ENCODE data around the gene SFMBT1. TPM values are rescaled to one million over a fixed set of nuclear protein-coding genes. Genes with fewer than 3 reads are reported as not detected.

Gene SFMBT1
- total RNA-seq, 1 donor from 2014 or later, result 14.7 TPM

DNA sequence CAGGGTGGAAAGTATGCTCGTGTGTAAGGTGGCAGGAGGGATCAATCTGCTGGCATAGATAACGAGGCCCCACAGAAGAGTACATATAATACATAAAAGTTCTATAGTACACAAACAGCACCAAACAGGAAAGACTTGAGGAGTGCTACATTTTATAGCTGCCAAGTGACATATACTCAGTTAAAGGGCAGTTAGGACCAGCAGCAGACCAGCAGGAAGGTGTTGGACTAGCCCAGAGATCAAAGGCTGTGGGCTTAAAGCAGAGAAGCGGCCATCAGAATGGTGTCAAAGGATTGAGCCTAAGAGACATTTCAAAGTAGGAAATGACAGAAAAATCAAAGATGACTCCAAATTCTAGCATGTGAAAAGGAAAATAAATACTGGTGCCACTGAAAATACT is 34.5 kb downstream of the SFMBT1 start:
- intact Hi-C loops (cut with DNase I), result no loop called here
- no peak for DNase-seq (ENCODE audit: low spot score)

DNA sequence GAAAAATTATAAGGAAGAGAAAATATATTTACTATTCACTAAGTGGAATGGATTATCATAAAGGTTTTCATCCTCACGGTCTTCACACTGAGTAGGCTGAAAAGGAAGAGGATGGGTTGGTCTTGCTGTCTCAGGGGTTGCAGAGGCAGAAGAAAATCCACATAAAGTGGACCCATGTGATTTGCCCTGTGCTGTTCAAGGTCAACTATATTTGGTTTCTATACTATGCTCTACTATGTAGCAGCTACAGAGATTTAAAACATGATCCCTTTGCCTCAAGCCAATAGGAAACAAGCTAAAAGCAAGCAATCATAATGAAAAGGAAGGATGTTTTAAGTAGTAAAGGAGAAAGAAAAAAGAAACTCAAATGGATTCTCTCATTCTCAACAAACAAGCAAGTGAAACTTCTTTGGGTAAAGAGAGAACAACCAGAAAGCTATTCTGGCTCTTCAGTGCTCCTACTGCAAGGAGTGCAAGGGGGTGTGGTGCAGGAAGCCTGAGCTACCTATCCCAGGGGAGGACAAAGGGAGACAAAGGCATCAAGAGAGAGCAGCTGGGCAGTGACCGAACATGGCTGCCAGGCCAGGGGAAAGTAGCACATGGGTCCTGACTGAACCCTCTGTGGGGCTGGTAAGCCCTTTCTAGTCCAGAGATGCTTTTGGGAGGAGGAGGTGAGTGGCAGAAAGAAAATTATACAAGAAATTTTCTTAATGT is 35.9 kb downstream of the SFMBT1 start:
- intact Hi-C loops (cut with DNase I), result no loop called here
- no peak for DNase-seq (ENCODE audit: low spot score)

DNA sequence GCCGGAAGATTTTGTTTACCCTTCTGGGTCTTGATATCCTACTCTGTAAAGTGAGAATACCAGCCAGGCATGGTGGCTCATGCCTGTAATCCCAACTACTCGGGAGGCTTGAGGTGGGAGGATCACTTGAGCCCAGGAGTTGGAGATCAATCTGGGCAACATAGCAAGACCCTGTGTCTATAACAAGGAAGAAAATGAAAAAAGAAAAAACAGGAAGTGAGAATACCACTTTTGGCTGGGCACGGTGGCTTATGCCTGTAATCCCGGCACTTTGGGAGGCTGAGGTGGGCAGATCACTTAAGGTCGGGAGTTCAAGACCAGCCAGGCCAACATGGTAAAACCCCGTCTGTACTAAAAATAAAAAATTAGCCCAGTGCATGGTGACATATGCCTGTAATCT is 36.9 kb downstream of the SFMBT1 start:
- intact Hi-C loops (cut with DNase I), result no loop called here
- no peak for DNase-seq (ENCODE audit: low spot score)

DNA sequence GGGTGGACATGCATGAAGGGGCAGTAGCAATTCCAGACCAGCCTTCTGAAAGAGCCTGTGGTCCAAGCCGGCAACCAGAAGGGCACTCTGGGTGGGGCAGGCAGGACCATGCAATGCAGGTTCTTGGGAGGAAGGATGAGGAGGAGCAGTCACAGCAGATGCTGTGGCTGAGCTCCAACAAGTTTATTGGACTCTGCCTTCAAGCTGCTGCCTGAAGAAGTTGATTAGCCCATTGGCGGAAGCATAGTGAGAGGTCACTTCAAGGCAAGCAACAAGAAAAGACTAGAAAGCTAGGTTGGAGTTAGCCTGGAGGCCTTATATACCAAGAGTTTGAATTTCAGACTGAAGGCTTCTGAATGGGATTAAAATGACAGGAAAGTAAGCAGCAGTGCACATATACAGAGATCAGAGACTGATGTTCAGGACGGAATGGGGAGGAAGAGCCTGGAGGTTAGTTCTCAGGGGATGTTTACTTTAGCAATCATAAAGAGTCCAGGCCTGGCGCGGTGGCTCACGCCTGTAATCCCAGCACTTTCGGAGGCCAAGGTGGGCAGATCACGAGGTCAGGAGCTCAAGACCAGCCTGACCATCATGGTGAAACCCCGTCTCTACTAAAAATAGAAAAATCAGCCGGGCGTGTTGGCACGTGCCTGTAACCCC is 39.9 kb downstream of the SFMBT1 start:
- no peak for DNase-seq (ENCODE audit: low spot score)
- intact Hi-C loops (cut with DNase I), result no loop called here

DNA sequence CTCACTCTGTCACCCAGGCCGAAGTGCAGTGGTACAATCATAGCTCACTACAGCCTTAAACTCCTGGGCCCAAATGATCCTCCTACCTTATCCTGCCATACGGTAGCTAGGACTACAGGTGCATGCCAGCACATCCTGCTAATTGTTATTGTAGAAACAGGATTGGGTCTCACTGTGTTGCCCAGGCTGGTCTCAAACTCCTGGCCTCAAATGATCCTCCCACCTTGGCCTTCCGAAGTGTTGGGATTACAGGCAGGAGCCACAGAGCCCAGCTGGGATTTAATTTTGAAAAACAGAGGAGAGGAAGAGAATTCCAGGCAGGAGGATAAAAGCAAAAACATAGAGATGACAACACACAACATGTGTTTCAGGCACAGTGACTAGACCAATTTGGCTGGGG is 40.5 kb downstream of the SFMBT1 start:
- intact Hi-C loops (cut with DNase I), result no loop called here

DNA sequence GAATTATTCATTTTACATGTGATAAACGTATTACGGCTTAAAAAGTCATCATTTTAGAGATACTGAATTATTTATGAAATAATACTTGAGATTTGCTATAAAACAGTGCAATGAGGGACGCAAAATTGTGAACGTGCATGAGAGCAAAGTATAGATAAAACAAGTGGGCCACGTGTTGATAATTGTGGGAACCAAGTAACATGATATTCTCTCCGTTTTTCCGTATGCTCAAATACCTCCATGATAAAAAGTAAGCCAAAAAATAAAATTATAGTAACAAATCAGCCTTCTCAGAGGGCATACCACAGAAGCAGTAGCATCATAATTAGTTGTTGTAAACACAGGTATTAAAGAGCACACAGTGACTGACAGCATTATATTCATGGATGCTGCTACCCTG is 42.6 kb downstream of the SFMBT1 start:
- intact Hi-C loops (cut with DNase I), result no loop called here
- no peak for DNase-seq (ENCODE audit: low spot score)

More for the DNA sequence above, 40.5 kb downstream of the SFMBT1 start:
- DNase-seq (ENCODE audit: low spot score), result no peak

DNA sequence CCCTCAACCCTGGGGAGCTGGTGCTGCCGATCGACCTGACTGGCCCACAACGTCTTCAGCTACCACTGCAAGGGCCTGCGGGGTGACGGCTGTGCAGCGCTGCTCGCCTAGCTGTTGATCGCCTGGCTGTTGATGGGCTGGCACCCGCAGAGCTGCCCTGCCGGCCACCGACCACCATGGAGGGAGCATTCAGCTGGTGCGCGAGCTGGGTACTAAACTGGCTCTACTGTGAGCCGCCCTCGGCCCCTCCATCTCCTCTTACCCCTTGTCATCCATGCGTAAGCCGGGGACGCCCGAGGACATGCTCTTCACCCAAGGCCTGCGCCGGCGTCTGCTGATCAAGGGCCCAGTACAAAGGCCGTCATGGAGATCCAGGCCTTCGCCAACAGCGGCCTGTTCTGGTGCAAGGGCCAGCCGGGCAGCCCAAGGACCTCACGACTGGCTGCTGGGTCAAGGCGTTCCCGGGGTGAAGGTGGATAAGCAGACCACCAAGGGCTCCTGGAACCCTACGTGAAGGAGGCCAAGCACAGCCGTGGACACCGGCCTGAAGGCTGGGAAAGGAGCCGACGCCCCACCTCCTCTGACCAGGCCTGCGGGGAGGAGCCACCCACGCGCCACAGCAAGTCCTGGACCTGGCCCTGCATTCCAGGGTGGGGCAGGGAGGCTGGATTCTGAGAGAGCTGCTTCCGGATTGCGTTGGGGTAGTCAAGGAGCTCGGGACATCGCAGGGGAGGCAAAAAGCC is 46.9 kb downstream of the SFMBT1 start:
- no peak for DNase-seq (ENCODE audit: low spot score)
- intact Hi-C loops (cut with DNase I), result no loop called here

DNA sequence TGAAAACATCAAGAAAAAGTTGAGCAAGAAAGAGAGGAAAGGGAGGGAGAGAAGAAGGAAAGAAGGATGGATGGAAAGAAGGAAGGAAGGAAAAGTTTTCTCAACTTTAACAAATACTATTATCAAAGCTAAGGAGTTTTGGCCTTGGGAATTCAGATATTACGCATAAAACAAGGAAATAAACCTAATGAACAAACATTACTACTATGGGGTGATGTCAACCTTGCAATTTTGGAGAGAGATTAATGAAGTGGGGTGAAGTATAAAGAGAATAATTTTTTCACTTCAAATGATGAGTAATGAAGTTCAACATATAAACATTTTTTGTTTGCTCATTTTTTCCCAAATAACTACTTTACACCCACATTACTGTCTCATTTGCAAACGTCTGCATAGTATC is 55.2 kb downstream of the SFMBT1 start:
- DNase-seq (ENCODE audit: low spot score), result no peak
- intact Hi-C loops (cut with DNase I), result no loop called here

DNA sequence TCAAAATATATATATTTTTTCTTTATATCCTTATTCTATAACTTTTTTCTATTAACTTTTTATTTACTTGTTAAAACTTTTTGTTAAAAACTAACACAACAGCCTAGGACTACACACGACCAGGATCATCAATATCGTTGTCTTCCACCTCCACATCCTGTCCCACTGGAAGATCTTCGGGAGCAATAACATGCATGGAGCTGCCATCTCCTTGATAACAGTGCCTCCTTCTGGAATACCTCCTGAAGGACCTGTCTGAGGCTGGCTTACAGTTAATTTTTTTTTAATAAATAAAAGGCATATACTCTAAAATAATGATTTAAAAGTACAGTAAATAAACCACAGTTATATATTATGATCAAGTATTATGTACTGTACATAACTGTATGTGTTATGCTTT is 58.9 kb downstream of the SFMBT1 start:
- intact Hi-C loops (cut with DNase I), result no loop called here
- DNase-seq (ENCODE audit: low spot score), result no peak

DNA sequence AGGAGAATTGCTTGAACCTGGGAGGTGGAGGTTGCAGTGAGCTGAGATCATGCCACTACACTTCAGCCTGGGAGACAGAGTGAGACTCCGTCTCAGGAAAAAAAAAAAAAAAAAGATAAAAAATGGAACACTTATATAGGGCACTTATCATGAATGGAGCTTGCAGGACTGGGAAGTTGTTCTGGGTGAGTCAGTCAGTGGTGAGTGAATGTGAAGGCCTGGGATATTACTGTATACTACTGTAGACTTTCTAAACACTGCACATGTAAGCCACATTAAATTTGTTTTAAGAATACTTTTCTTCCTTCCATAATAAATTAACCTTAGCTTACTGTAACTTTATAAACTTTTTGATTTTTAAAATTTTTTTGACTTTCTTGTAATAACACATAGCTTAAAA is 59.8 kb downstream of the SFMBT1 start:
- DNase-seq (ENCODE audit: low spot score), result no peak
- intact Hi-C loops (cut with DNase I), result no loop called here

DNA sequence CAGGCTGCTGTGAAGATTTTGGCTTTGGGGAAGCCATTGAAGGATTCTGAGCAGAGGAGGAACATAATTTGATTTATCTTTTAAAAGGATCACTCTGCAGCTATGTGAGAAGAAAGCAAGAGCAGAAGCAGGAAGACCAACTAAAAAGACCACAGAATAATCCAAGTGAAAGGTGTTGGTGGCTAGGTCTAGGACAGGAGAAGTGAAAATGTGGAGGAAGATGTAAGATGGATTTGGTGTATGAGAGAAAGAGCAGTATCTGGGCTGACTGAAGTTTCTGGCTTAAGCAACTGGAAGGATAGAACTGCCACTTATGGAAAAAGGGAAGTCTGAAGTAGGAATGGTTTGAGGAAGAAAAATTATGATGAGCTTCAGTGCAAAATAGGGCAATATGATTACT is 62.0 kb downstream of the SFMBT1 start:
- no peak for DNase-seq (ENCODE audit: low spot score)
- intact Hi-C loops (cut with DNase I), result no loop called here

DNA sequence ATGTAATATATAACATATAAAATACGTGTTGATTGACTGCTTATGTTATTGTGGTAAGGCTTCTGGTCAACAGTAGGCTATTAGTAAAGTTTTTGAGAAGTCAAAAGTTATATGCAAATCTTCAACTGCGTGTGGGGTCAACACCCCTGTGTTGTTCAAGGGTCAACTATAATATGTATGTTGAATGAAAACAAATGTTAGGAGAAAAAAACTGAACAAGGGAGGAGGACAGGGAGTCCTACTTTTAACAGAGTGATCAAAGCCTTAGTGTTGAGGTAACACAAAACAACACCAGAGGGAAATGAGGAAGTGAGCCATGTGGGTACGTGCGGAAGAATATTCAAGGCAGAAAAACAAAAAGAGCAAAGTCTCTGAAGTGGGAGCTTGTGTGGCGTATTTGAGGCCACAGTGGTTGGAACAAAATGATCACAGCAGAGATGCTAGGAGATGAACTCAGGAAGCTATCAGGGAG is 62.5 kb downstream of the SFMBT1 start:
- DNase-seq (ENCODE audit: low spot score), result no peak
- intact Hi-C loops (cut with DNase I), result no loop called here

DNA sequence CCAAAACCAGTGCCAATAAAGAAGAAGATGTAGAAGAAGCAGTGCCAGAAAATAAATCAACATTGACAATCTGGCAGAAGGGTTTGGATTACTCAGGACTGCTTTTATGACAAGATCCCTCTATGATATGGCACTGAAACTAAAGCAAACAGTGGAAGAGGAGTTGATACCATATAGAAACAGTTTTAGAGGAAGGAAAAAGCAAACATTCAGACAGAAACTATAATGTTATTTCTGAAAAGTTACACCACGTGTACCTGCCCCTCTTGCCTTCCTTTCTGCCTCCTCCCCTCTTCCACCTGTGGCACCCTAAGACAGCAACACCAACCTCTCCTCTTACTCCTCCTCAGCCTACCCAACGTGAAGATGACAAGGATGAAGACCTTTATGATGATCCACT is 63.0 kb downstream of the SFMBT1 start:
- no peak for DNase-seq (ENCODE audit: low spot score)
- intact Hi-C loops (cut with DNase I), result no loop called here

DNA sequence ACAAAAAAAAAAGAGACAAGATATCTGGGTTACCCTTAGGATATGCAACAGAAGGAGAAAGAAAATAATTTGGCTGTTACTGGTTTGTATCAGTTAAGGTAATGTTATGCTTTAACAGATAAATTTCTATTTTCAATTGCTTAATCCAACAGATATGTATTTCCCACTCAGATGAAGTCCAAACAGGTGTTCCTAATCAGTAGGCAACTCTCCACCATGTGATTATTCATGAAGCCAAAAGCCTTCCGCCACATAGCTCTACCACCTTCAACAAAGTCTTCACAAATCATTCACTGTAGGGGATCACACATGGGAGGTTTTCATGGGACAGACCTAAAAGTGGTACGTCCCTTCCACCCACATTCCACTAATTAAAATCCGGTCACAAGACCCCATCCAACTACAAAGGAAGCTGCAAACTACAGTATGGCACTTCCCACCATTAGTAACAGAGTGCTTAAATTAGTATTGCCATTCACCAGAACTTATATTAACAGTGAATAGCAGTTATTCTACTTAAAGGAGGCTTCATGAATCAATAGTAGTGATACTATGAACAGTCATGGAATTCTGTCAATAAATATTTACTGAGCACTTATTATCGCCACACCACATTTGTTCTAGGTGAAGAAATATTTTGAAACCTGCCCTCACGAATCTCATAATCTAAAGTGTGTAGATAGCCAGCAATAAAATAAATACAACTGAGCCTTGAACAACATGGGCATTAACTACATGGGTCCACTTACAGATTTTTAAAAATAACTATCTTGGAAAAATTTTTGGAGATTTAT is 66.5 kb downstream of the SFMBT1 start:
- intact Hi-C loops (cut with DNase I), result loop anchor here (5.0 kb wide), 1 partner anchor 68 kb away; the partner anchor contains the start of gene SFMBT1
- DNase-seq (ENCODE audit: low spot score), result no peak

DNA sequence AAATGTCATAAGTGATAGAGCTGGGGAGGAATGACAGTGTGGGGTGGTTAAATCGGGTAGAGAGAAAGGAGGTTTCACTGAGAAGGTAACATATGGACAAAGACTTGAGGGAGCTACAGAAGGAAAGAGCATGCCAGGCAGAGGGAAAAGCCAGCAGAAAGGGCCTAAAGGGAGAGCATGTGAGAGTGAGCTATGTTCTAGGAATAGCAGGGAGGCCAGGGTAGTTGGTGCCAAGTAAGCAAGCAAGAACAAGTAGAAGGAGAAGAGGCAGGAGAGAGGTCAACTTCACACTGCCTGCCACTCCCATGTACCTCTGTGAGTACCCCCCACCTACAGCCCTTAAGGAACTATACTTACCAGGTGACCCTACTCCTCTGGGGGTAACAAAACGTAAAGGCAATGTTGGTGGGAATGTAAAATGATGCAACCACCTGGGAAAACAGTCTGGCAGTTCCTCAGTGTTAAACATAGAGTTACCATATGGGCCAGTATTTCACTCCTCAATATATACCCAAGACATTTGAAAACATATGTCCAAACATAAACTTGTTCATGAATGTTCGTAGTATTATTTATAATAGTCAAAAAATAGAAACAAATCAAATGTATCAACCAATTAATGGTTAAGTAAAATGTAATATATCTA is 67.6 kb downstream of the SFMBT1 start:
- no peak for DNase-seq (ENCODE audit: low spot score)
- intact Hi-C loops (cut with DNase I), result loop anchor here (5.0 kb wide), 1 partner anchor 69 kb away; the partner anchor contains the start of gene SFMBT1

DNA sequence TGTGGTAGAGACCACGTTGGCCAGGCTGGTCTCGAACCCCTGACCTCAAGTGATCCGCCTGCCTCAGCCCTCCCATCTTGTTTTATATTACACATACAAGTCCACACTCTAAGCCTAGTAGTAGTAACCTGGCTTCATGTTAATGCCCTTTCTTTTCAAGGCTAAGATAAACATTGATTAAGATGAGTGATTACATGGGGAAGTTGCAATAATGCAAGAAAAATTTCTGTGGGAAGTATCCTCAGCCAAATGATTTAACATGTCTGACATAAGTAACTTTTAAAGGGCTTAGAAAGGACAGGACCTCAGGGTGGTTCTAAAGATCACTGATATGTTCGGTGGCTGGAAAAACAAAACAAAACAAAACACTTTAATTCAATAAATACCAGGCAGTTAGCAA is 72.1 kb downstream of the SFMBT1 start:
- intact Hi-C loops (cut with DNase I), result no loop called here
- DNase-seq (ENCODE audit: low spot score), result no peak

DNA sequence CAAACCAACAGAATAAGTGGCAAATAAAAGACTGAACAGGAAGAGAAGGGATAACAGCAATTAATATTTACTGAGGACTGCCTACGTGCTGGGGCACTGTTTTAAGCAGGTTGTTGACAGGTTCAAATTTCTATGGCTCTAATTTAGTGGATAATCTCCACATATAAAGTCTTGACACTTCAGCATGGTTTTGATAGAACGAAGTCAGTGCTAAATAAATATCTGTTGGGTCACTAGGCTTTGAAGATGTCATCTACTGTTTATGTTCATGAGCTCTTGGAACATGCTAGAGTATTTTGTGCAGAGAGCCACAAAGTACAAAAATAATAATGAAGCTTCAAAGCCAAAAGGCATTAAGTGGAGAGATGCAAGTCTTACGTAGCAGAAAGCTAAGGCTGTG is 74.0 kb downstream of the SFMBT1 start:
- intact Hi-C loops (cut with DNase I), result no loop called here
- no peak for DNase-seq (ENCODE audit: low spot score)

DNA sequence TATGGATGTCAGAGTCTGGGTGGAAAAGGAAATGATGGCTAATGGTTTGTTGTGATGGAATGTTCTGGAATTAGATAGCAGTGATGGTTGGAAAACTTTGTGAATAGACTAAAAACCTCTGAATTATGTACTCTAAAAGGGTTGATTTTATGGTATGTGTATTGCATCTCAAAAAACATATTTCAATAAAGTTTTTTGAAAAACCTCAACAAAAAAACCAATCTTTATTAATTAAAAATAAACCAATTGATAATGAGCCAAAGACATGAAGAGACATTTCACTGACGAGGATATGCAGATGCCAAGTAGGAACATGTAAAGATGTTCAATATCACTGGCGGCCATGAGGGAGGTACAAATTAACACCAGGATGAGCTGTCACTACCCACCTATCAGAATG is 78.5 kb downstream of the SFMBT1 start:
- intact Hi-C loops (cut with DNase I), result no loop called here
- no peak for DNase-seq (ENCODE audit: low spot score)

DNA sequence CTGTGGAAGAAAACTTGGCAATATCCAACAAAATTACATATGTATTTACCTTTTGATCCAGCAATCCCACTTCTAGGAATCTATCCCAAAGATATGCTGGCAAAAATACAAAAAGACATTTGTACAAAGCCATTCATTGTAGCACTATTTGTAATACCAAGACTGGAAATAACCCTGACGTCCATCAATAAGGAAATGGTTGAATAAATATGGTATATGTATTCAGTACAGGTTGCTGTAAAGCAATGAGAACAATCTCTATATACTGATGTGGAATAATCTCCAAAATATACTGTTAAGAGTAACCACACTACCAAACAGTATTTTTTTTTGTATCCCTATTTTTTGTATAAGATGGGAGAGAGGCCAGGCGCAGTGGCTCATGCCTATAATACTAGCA is 83.7 kb downstream of the SFMBT1 start:
- intact Hi-C loops (cut with DNase I), result no loop called here
- DNase-seq (ENCODE audit: low spot score), result no peak
